ENCODE measurements around the gene MAP3K5.
A peak's percentile ranks its signal among the peaks of the same experiment; 100 is the strongest.

MAP3K5 gene

DNA sequence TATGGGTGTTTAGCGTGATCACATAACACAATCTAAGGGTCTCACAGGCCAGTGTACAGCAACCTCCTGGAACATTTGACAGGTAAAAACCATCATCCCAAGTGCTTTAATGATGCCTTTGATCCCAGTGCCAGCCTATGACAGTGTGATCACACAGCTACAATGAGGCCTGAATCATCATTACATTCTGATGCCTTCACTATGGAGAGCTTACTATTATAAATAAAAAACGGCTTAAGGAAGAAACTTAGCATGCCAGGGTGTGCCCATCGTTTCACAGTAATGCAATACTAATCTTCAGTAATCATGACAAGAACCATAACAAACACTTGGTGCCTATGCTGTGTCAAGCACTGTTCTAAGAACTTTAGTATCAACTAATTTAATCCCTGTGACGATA is 253.4 kb downstream of the MAP3K5 start:
- no peak for DNase-seq (ENCODE audit: low read depth, low spot score)

DNA sequence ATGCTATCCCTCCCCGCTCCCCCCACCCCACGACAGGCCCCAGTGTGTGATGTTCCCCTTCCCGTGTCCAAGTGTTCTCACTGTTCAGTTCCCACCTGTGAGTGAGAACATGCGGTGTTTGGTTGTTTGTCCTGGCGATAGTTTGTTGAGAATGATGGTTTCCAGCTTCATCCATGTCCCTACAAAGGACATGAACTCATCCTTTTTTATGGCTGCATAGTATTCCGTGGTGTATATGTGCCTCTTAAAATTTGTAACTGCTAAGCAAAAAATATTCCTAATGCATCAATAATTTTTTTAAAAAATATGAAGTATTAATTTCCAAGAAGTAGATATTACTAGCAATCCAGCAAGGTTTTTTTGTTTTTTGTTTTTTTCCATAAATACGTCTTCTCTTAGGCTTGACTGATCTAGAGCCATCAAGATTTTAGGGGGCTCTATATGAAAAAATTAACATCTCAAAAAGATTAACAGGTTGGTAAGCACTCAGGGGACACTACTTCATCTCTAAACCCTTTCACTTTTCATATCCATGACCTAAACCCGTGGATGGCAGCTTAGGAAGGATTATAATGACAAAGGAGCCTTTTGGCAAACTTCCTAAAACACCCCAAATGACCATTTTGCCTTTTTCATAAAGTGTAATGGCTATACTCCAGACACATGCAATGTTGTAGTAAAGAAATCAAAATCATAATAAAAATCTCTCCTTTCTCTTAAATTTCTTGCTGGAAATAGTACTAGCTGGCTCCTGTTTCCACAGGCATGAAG is 256.2 kb downstream of the MAP3K5 start:
- no peak for DNase-seq (ENCODE audit: low read depth, low spot score)

DNA sequence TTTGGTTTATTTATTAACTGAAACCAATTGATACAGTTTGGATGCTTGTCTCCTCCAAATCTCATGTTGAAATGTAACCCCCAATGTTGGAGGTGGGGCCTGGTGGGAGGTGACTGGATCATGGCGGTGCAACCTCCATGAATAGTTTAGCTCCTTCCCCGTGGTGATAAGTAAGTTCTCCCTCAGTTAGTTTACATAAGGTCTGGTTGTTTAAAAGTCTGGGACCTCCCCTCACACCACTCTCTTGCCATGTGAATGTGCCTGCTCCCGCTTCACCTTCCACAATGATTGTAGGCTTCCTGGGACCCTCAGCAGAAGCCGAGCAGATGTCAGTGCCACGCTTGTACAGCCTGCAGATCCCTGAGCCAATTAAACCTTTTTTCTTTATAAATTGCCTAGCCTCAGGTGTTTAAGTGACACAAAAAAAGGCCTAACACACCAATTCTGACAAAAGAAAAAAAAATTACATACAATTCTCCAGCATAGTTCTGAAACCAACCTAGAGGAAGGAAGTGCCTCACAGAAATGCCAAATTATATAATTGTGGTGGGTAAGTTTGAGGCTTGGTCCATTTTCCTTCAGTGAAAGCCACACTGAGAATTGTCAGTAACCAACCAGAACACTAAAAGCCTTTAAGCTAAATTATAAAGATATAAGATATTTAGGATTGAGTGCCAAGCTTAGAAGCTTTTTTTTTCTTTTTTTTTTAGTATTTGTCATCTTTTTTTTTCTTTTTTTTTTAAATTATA is 257.1 kb downstream of the MAP3K5 start:
- no peak for DNase-seq (ENCODE audit: low read depth, low spot score)

DNA sequence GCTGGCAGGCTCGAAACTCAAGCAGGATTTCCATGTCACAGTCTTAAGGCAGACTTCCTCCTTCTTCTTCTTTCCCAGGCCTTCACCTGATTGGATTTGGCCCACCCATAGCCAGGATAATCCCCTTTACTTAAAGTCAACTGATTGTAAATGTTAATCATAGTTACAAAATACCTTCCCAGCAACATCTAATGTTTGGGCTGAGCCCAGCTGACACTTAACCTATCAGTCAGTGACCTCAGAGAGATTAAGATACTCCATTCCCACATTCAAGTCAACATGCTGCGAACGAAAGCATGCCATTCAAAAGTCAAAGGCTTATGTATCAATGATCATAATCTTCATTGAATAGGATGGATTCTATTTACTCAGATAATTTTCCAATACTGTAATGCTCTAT is 258.0 kb downstream of the MAP3K5 start:
- DNase-seq (ENCODE audit: low read depth, low spot score), result no peak

DNA sequence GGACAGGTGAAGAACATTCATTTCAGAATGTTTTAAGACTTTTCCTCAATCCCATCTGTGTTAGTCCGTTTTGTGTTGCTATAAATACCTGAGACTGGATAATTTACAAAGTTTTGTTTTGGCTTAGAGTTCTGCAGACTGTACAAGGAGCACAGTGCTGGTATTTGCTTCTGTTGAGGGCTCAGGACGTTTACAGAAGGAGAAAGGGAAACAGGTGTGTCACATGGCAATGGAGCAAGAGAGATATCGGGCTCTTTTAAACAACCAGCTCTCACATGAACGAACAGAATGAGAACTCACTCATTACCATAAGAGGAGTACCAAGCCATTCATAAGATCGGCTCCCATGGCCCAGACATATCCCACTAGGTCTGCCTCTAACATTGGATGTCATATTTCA is 258.8 kb downstream of the MAP3K5 start:
- no peak for DNase-seq (ENCODE audit: low read depth, low spot score)

DNA sequence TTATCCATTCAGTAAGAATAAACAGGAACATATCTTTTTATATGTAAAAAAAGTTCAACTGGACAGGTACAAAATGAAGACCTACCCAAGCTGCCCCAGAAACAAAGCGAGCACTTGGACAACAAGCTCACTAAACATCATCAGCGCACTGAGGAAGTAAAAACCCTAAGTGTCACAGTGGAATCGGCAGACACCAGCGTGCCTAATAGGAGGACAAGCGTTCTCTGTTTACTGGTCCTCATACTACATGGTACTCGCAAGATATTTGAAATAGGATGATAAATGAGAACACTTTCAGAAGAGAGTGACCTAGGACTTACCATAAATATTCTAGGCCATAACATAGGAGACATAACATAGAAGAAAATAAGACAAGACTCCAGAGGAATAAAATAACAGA is 260.2 kb downstream of the MAP3K5 start:
- no peak for DNase-seq (ENCODE audit: low read depth, low spot score)

DNA sequence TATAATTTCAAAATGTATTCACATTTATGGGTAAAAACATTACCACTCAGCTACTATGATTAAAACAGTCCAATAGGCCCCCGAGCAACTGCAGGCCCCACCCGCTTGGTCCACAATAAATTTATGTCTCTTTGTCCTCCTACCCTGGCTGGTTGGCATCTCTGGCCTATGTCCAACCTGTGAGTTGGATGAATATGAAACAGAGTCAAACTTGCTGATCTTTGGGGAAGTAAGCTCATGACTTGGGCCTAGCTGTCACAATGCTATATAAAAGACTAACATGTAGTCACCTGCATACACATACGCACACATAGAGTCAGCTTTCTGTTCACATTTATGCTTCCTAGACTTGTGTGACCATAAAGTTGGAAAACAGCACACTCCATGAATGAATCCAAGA is 262.6 kb downstream of the MAP3K5 start:
- DNase-seq (ENCODE audit: low read depth, low spot score), result no peak

DNA sequence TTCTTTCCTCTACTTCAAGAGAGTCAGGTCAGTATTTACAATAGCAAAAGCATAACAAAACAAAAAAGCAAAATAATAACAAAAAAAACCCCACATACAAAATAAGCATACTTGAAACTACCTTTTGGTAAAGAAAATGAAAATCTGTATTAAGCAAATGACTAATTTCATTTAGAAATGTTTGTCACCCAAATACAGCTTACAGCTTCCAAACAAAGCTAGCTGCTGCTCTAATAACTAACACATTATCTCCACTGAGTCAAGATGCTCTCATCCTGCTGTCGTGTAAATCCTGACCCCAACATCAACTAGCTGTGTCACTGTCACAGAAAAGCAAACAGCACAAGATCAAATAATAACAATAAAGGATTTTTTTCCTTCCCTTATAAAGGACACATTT is 263.8 kb downstream of the MAP3K5 start:
- no peak for DNase-seq (ENCODE audit: low read depth, low spot score)

DNA sequence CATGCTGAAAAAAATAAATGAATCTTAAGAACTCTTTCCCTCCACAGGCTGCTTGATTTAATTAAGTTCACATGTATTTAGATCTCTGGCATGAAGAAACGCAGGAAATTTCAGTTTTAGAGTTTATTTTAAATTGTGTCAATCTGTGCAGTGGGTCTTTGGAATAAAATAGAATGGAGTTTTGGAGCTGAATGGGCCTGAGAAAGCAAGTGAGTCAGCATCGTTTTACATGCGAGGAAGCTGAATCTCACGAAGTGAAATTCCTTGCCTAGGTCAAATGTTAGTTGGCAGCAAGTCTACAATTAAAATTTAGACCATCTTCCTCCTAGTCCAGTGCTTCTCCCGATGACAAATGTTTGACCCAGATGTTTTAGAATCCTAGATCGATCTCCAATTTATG is 264.4 kb downstream of the MAP3K5 start:
- no peak for DNase-seq (ENCODE audit: low read depth, low spot score)

DNA sequence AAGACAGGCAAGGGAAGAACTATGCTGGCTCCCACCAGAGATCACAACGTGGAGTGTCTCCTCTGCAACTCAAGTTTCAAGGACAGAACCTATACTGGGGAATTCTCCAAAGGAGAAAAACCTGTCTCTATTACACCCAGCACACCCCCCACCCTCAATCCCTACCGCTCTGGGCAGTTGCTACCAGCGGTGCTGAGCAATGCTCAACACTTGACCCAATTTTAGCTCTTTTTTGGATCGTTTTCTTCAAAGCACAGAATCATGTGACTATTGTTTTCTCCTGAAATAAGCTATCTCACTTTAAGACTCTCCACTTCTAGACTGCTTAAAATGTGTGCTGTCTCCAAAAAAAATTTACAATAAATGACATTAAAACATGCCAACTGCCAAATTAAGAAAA is 265.3 kb downstream of the MAP3K5 start:
- no peak for DNase-seq (ENCODE audit: low read depth, low spot score)

DNA sequence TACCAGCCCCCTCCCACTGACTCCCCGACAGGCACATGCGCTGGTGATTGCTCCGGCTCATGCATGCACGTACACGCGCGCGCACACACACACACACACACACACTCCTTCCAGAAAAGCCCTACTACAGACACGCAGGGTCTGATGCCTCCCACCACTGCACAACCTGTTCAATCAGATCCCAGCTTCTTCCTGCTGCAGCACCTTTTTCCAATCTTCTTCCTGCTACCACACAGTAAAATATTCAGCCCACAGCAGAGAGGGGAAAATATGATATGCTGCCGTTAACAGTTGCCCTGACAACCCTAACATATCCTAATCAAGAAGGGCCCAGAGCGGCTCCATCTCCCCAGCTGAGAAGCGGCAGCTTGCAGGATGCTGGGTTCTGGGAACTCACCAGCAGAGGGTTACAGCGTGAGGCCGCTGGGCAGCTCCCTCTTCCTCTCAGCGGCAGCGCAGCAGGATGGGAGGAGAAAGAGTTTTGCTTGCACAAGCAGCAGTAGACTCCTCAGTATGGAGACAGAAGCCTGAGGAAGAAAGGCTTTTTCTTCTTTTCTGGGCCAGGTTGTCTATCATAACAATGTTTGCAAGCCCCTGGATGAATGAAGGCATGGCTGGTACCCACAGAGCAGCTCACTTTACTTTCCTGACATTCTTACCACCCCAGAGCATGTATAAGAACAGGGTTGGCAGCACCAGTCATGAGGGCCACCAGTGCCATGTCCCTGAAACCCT is 265.9 kb downstream of the MAP3K5 start:
- DNase-seq (ENCODE audit: low read depth, low spot score), result peak; percentile 52

DNA sequence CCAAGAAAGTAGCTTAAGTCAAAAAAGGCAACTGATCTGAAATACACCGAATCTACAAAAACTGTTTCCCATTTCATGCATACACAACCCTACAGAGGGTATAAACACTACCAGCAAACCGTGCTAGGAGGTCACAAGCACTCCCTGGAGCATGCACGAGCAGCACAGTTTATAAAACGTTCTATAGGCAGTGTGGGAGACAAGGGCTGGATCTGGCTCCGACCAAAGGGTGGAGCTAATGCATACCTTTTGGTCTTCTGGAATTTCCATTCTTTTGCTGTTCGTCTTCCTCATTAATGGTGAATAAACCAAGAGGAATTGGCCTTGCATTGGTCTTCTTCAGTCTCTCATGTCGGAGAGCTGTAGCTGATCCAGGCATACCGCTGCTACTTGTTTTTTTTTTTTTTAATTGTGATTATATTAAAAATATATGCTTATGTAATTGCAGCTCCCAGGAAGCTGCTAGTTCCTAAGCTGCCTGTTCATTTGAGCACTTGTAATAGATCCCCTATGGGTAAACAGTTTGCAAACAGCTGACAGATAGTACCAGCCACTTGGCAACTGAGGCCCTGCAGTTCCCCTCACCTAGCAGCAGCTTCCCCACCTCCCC is 266.6 kb downstream of the MAP3K5 start:
- DNase-seq (ENCODE audit: low read depth, low spot score), result no peak

DNA sequence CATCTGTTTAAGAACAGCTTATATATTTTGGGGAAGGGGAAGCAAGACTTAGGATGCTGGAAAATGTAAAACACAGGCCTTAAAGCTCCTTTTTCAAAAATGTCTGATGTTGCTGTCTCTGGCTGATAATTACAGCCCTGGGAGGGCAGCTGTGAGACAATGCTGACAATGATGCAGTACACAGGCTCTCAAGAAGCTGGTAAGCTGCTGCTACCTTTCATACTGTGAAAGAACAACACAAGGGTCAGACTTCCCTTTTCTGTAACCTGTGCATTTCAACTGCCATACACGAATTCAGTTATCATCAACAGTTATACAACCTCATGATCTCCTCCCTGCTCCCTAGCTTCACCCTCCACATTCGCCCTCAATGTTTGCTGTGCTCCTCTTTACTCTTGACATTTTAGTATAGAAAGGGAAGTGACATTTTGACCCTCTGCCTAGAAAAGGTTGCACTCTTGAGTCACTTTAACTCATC is 267.3 kb downstream of the MAP3K5 start:
- DNase-seq (ENCODE audit: low read depth, low spot score), result no peak

DNA sequence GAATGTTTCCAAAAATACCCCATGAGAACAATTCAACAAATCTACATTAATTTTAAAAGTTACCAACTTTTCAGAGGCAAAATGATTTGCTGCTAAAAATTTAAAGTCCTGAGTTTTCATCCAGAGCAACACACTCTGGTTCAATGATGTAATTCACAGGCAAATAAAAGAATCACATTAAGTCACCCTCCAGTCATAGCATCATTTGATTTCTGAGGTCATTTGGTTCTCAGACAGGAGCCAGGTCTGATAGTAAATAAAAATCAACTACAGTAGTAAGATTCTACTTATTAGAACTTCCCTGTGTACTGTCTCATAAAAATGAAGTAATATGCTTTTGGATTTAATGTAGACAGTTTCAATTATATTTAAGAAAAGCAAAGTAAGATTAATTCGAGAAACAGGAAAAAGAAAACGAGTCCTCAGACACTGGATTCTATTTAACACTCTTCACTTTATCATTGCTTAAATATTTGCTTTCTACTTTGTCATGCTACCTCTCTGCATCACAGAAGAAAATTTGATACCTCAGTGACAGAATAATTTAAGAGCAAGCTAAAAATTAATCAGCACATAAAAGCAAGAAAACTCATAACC is 267.8 kb downstream of the MAP3K5 start:
- DNase-seq (ENCODE audit: low read depth, low spot score), result no peak

DNA sequence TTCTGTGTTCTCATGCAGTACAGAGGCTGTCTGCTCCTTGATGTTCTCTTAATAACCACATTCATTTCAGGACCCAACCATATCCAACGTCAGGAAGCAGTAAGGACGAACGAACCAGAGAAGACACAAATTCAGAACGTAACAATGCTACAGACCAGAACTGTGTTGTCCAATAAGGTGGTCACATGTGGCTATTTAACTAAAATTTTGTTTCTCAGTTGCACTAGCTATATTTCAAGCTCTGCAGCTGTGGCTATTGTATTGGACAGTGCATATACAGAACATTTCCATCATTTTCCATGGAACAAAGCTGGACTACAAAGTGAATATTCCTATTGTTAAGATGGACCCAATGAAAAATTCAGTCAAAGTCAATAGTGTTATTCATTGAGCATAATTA is 269.1 kb downstream of the MAP3K5 start:
- DNase-seq (ENCODE audit: low read depth, low spot score), result no peak

DNA sequence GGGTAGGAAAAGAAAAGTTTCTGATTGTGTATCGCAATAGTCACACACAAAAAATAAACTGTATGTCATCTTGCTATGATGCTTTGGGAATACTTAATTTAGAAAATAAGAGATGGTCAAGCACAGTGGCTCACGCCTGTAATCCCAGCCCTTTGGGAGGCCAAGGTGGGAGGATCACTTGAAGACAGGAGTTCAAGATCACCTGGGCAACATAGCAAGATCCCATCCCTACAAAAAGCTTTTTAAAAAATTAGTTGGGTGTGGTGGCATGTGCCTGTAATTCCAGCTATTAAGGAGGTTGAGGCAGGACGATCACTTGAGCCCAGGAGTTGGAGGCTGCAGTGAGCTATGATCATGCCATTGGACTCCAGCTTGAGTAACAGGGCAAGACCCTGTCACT is 269.6 kb downstream of the MAP3K5 start:
- DNase-seq (ENCODE audit: low read depth, low spot score), result no peak

DNA sequence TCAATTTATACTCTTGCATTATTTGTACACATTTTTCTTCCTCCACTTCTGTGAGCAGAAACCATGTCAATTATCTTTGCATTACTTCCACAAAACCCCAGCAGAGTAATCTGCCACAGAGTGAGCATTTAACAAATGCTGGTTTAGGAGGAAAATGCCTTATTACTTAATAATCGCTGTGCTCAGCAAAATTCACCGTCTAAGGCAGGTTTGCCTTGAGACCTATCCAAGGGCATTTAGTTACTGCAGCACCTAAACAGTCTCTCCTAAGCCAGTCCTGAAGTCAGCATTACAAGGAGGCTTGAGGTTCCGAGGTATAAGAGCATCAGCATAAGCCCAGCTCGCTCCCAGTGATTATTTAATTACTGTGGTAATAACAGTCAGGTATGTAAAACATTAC is 270.4 kb downstream of the MAP3K5 start:
- no peak for DNase-seq (ENCODE audit: low read depth, low spot score)

DNA sequence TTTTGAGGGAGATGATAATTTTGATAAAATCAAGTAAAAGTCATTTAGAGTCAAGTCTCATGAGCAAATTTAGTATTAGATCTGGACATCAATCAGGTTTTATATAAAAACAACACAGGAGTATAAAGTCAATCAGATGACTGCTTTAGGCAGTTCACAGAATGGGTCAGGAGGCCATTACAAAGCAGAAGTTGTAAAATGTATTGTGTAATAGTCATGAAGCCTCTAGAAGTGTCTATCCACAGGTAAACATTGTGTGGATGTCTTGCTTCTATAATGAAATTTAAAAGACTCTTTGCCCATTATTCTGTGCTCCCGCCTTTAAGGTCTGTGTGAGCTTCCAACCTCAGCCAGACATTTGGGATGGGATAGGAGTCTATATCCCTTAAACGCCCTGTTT is 270.9 kb downstream of the MAP3K5 start:
- no peak for DNase-seq (ENCODE audit: low read depth, low spot score)

DNA sequence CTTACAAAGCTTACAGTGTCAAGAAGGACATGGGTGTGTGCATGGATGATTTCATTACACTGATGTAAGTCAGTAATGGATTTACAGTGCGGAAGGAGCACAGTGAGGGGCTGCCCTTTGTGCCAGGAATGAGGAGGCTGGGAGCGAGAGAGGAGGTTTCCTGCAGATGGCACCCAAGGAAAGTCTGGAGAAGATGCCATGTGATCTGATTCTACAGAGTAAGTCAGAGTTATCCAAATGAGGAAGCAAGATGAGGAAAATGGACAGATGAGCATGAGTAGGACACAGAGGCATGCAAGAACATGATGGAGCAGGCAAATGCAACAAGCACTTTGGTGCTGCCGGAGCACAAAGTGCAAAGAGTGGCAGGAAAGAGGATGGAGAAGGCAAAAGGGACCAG is 271.8 kb downstream of the MAP3K5 start:
- DNase-seq (ENCODE audit: low read depth, low spot score), result no peak

DNA sequence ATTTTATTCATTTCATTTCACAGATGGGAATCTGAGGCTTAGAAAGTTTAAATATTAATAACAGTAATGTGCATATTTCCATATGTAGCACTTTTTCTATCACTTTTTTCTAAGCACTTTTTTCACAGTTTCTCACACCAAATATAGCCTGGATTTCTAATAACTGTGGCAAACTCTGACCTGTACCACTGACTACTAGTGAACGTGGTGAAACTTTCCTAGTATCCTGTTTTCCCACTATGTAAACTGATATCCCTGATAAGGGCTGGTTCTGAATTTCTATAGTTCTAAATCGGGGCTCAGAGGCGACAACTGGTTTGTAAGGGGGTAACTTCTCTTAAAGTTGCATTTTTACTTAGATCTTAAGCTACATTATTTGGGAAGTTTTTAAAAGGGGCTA is 274.7 kb downstream of the MAP3K5 start:
- DNase-seq (ENCODE audit: low read depth, low spot score), result no peak

DNA sequence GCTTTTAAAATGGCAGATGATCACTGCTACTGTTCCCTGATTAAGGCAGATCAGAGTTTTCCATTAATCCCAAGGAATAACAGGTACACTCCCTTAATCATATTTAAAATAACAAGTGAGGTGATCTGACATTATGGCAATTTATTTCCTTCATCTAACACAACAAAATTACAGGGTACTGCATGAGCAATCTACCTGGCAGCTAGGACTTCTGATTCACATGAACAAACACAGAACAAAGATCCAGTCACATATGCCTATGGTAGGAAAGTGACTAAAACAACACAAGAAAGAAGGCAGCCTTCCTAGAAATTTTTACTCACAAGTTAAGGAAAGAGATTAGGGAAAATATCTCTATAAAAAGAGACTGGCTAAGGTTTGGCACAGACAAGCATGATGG is 275.3 kb downstream of the MAP3K5 start:
- DNase-seq (ENCODE audit: low read depth, low spot score), result no peak

DNA sequence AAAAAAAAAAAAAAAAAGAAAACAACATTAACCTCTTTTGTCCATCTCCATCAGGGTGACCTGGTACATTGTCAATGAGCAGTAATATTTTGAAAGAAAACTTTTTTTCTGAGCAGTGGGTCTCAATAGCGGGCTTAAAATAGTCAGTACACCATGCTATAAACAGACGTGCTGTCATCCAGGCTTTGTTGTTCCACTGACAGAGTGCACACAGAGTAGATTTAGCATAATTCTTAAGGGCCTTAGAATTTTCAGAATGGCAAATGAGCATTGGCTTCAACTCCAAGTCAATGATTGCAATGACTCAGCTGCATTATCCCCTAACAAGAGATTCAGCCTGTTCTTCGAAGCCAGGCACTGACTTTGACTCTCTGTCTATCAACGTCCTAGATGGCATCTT is 277.7 kb downstream of the MAP3K5 start:
- DNase-seq (ENCODE audit: low read depth, low spot score), result no peak
